Stimulated activated CD8-positive, alpha-beta memory T cell treated with anti-CD3 and anti-CD28 coated beads, Interleukin-15, amount 100 ng/mL, for 24 hours (primary cell): Measurements from ENCODE around the gene AKT3.

ENCODE experiments used
- DNase-seq: peaks from one replicate; pipeline ENCODE4 v3.0.0-alpha.2; 2020; ENCODE audit warnings: low read depth

AKT3 gene

DNA sequence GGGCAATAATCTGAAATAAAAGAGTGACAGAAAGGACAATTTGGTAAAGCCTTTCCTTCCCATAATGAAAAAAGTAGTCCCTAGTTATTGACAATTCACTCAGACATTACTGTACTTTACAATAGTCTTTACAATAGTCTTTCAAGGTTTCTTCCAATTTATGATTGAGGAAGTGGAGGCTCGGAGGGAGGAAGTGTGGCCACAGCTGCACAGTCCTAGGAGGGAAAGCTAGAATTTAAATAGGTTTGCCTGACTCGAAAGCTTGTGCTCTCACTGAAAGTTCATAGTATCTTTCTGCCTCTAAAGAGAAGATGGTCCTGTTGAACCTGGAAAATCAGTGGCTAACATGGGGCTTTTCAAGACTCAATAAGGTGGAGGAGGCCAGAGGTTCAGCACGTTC lies 391.0 kb downstream of the AKT3 start:
- DNase-seq, result no peak

DNA sequence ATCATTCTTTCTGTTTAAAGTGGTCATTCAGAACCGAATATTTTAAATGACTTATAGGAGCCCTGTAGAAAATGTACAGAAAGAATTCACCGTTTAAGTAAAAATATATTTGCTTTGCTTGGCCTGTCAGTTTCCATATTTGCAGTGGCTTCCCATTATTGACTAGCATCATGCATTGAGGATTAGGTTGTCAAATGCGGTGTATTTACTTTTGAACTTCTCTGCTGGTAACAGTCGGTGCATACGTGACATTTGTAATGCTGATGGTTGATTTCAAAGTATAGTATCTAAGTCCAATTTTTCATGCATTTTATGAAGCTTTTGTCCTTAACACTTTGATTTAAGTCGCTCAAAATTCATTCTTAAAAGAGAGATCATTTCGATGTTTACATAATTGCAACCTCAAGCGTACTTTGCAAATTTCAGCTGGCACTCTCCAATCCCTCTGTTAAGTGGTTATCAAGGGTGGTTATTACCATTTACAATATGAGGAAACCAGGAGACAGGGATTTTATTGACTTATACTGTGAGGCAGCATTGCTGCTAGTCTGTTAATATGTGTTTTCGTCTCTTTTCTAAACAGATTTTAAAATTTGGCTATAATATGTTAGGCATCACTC lies 392.6 kb downstream of the AKT3 start:
- no peak for DNase-seq

DNA sequence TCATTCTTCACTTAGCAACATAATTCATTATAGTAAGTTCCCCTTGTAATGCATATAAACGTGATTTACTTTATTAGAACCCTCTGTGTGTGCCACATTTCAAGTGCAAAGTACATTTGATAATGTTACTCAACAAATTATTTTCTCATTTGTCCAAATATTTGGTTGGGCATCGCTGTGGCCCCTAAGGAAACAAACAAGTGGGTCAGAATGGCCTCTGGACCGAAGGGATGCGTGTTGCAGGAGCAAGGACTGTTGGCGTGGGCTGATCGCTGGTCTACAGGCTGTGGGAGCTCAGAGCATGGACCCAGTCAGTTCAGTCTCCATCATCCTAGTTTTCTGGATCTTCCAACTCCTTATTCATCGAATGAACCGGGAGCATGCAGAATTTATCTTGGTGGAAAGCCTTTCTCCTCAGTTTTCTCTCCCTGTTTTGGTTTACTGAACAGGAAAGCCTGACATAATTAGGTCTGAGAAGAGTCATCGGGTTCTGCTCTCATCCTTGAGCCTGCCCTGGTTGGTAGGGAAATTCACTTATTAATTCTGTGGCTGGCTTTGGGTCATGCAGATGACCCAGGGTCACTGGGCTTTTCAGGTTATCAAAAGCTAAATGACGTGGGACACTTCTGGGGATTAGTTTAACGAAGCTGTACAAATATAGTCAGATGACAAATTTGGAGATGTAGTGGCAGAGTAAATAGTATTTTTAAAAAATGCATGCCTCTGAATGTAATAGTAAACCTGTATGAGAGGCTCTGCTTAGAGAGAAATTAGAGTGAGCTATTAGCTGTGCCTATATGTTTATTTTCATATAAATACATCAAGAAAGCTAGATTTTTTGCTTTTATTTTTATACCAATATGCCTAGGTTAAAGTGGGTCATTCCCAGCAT lies 394.0 kb downstream of the AKT3 start:
- DNase-seq, result no peak

DNA sequence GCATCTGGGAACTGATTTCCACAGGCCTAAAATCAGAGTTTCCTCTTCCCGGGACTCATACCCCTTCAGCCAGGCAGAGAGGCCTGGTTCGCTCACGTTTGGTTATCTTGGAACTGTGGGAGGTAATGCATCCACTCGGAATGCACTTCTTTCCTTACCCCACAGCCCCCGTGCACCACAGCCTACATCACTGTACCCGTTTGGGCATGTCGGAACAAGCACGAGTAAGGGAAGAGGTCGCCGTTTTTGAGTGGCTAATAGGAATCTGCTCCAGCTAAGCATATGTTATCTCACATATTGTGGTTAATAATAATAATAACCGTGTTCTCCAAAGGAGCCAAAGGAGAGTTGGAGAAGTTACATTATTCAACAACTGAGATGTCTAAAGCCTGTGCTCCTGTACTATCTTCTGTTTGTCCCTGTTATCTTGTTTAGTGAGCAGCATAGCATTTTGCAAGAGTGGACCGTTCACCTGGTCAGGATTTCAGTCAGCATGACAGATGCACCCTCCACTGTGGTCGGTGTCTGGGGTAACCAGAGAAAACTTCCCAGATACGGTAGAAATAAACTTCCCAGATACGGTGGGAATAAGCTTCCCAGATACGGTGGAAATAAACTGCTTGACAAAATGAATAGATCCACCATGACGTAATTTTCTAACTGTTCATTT lies 395.6 kb downstream of the AKT3 start:
- no peak for DNase-seq

DNA sequence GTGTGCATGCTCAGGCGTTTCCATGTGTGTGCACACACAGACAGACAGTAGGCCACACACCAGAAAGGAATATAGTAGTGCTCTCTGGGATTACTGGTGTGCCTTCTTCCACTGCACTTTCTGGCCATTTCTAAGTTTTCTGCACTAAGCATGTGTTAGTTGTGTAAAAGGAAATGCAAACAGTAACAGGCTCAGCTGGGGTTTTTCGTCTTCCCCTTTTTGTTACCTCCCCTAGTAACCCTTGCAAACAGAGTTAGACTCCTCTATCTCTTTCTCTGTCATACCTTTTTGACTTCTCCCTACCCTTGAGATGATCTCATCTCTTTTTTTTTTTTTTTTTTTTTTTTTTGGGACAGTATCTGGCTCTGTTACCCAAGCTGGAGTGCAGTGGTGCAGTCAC lies 398.0 kb downstream of the AKT3 start:
- DNase-seq, result no peak

DNA sequence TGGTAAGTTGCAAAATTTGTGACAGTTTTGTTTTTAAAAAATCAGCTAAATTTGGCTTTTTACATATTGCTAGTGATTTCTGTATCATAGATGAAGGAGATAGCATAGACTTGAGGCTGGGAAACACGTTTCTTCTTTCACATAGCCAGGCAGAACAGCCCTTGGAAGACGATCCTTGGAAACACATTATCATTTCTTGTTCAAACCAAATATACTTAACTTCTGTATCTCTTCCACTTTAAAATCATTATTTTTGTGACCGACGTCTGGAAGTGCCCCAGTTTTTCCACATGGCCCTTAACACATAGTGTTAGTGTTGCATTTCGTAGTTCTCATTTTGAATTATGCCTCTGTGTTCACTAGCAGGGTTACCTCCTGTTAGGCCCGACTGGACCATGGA lies 400.7 kb downstream of the AKT3 start:
- no peak for DNase-seq

DNA sequence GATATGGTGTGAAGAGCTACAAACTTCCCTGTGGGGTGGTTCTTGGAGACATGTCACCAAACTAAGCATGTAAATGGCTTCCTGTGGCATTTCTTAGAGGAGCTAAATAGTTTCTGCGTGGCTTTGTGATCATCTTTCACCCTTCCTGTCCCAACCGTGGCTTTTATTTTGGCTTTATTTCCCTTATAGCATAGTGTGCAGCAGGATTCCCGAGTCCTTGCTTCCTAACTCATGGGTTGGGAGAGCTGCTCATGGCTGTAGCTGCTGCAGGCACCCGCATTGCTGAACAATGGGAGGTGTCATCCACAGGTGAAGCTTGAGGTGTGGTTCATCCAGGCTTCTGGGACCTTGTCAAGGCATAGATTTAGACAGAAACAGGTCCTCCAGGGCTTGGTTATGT lies 402.2 kb downstream of the AKT3 start:
- DNase-seq, result no peak

DNA sequence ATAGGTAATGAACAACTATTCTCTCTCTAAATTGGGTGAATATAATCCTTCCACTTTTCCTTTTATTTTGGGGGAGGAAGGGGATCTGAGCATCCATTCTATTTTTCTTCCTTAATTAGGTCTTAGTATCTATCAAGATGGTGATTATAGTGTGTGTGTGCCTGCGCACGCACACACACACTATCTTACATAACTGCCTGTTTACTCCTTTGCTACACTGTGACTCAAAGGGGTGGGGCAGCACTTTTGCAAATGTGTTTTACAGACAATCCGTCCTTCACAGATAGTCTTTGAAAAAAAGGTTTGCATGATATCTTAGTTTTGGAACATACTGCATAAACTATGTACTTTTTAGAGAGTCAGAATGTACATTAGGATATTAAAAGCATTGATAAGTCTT lies 402.7 kb downstream of the AKT3 start:
- DNase-seq, result no peak

DNA sequence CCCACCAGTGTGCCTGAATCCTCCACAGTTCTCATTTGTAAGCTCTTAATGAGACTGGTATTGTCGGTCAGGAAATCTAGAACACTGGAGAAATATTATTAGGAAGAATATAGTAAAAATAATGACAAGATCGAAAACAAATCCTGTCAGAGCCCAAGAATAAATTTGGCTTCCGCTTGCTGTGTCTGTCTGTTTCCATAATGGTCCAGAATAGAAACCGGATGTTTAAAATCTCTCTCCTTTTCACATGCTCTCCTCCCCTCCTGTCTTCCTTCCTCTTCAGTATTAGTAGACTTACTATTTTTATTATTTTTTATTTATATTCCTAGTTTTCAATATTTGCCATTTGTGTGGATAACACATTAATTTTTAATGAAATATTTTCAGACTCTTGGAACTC lies 406.5 kb downstream of the AKT3 start:
- DNase-seq, result no peak

DNA sequence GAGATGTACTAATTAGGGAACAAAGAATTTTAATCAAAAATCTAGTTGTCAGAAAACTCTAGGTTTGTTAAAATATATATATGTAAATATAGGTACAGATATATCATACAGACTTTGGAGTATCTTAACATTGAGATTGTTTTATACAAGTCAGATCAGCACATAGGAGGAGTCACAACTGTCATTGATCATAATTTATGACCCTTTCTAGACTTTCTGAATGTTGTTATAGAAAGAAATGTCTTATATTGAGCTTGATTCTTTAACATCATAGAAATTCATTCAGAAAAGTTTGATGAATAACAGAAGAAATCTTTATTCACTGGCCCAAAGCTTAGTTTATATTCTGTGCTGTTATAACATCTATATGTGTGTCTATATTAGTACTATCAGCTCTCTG lies 408.4 kb downstream of the AKT3 start:
- no peak for DNase-seq

DNA sequence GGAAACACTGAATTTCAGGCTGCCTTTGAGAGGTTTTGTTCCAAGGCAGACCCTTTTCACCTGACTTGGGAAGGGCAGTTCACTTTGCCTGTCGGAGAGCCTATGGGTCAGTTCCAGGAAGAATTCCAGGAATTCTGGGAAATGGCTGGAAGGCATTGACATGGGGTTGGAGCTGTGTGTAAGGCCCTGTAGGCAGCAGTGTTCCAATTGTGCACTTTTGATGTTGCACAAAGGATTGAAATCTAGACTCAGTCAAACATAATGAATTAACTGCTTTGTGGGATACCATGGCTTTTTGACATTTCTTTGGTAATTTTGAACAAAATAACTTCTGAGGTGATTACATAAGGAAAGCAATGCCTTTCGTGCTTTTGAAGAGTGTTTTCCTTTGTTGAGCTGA lies 409.6 kb downstream of the AKT3 start:
- no peak for DNase-seq

DNA sequence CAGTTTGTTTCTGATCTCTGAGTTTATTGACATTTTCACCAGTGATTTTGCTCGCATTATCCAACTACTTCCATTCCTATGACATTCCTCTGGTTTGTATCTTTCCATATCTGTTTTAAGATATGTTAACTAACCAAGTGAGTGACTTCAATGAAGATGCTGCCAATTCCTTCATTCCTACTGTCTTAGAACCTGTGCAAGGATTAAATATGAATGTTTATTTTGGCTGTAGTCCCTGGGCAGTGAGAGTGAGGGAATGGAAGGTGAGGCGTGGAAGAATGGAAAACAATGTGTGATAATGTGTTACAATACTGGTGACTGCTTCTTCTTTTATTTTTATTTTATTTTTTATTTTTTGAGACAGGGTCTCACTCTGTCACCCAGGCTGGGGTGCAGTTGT lies 411.2 kb downstream of the AKT3 start:
- DNase-seq, result no peak
